WTC11 (cell line): ENCODE data around the gene TVP23C.

Experiments
- CTCF ChIP-seq: fragments of 200-600 bp; IDR thresholded peaks from 2 replicates; pipeline ENCODE4 v1.8.0; 2022; ENCODE audit warnings: antibody characterized with exemption
- MYBL2 ChIP-seq: sonication (generic); formaldehyde crosslinking; IDR thresholded peaks from 2 replicates; pipeline ENCODE4 v1.8.1; 2023; ENCODE audit warnings: mild to moderate bottlenecking, moderate library complexity, missing genetic modification reagents
- NR3C1 ChIP-seq: sonication (generic); formaldehyde crosslinking; conservative IDR thresholded peaks from 2 replicates; pipeline ENCODE4 v1.8.1; 2023; ENCODE audit warnings: low read depth, mild to moderate bottlenecking, missing genetic modification reagents
- SMAD4 ChIP-seq: sonication (generic); formaldehyde crosslinking; IDR thresholded peaks from 2 replicates; pipeline ENCODE4 v1.8.0; 2022; ENCODE audit warnings: mild to moderate bottlenecking, missing genetic modification reagents
- ZNF121 ChIP-seq: sonication (generic); formaldehyde crosslinking; IDR thresholded peaks from 2 replicates; pipeline ENCODE4 v1.8.0; 2023; ENCODE audit warnings: missing genetic modification reagents
- TF ChIP-seq, protein P1 (sequence below): sonication (generic); formaldehyde crosslinking; IDR thresholded peaks from 2 replicates; pipeline ENCODE4 v1.8.1; 2023; ENCODE audit warnings: mild to moderate bottlenecking, missing genetic modification reagents, borderline replicate concordance
- TF ChIP-seq, protein P2 (sequence below): sonication (generic); formaldehyde crosslinking; IDR thresholded peaks from 2 replicates; pipeline ENCODE4 v1.8.0; 2022; ENCODE audit warnings: mild to moderate bottlenecking, missing genetic modification reagents

DNA sequence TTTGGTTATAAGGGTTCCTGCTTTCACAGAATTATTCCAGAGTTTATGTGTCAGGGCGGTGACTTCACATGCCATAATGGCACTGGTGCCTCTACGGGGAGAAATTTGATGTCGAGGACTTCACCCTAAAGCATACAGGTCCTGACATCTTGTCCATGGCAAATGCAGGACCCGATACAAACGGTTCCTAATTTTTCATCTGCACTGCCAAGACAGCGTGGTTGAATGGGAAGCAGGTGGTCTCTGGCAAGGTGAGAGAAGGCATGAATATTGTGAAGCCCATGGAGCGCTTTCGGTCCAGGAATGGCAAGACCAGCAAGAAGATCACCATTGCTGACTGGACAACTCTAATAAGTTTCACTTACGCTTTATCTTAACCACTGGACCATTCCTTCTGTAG lies 56.3 kb downstream of the TVP23C start:
- TF ChIP-seq CTCF (no peak), NR3C1 (CRISPR knock-in tag) (no peak), SMAD4 (CRISPR knock-in tag) (no peak), MYBL2 (no peak), ZNF121 (no peak)
- TF ChIP-seq, protein P1, sequence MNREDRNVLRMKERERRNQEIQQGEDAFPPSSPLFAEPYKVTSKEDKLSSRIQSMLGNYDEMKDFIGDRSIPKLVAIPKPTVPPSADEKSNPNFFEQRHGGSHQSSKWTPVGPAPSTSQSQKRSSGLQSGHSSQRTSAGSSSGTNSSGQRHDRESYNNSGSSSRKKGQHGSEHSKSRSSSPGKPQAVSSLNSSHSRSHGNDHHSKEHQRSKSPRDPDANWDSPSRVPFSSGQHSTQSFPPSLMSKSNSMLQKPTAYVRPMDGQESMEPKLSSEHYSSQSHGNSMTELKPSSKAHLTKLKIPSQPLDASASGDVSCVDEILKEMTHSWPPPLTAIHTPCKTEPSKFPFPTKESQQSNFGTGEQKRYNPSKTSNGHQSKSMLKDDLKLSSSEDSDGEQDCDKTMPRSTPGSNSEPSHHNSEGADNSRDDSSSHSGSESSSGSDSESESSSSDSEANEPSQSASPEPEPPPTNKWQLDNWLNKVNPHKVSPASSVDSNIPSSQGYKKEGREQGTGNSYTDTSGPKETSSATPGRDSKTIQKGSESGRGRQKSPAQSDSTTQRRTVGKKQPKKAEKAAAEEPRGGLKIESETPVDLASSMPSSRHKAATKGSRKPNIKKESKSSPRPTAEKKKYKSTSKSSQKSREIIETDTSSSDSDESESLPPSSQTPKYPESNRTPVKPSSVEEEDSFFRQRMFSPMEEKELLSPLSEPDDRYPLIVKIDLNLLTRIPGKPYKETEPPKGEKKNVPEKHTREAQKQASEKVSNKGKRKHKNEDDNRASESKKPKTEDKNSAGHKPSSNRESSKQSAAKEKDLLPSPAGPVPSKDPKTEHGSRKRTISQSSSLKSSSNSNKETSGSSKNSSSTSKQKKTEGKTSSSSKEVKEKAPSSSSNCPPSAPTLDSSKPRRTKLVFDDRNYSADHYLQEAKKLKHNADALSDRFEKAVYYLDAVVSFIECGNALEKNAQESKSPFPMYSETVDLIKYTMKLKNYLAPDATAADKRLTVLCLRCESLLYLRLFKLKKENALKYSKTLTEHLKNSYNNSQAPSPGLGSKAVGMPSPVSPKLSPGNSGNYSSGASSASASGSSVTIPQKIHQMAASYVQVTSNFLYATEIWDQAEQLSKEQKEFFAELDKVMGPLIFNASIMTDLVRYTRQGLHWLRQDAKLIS (CRISPR knock-in tag) = no peak
- TF ChIP-seq, protein P2, sequence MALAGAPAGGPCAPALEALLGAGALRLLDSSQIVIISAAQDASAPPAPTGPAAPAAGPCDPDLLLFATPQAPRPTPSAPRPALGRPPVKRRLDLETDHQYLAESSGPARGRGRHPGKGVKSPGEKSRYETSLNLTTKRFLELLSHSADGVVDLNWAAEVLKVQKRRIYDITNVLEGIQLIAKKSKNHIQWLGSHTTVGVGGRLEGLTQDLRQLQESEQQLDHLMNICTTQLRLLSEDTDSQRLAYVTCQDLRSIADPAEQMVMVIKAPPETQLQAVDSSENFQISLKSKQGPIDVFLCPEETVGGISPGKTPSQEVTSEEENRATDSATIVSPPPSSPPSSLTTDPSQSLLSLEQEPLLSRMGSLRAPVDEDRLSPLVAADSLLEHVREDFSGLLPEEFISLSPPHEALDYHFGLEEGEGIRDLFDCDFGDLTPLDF = no peak
